ENCODE measurements around the gene DDX60.

- TF ChIP-seq POLR2AphosphoS5 (IDR thresholded peaks at IDR 0.05; ENCODE audit: low read depth, low read length) (no peak), TAF1 (IDR thresholded peaks at IDR 0.05; ENCODE audit: borderline replicate concordance, insufficient read depth, low read length) (no peak)
Measured at GRCh38 chr4:168188754-168189153, 129.8 kb downstream of the DDX60 start.

Data from PFSK-1 (cell line).